Activated effector memory CD4-positive, alpha-beta T cell treated with anti-CD3 and anti-CD28 coated beads, Interleukin-2, amount 50 U/mL, for 16 hours (primary cell): ENCODE results near the gene RELN.
"Not testable (repeated sequence)": the region's sequence is repeated elsewhere in the genome, so short reads cannot be mapped to it uniquely, and the experiment has no call there.

Experiments used
- DNase-seq: peaks from one replicate; pipeline ENCODE4 v3.0.0-alpha.2; 2020

RELN gene

GRCh38 chr7:103989200-103989784, at the start of gene RELN:
Gene RELN, minus strand, starts transcription at chr7:103989658. Its CDS starts 302 bp downstream, at chr7:103989356.
- DNase-seq, result no peak

DNA sequence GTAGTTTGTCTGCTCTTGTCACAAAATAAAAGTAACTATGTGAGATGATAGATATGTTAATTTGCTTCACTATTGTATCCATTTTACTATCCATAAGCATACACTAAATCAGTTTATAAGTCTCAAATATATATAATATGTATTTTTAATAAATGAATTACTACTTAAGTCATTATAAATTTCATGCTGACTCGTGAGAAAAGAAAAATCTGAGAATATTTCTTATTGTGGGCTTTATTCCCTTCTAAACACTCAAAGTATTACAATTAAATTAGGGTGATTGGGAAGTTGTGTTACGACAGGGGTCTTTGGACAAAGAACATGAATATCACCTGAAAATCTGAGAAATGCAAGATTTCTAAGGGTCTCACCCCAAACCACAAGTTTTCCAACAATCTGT, 48.7 kb upstream of the RELN start:
- no peak for DNase-seq

- not testable (repeated sequence) for DNase-seq
Observed at GRCh38 chr7:104036889-104037288, 47.4 kb upstream of the RELN start.

DNA sequence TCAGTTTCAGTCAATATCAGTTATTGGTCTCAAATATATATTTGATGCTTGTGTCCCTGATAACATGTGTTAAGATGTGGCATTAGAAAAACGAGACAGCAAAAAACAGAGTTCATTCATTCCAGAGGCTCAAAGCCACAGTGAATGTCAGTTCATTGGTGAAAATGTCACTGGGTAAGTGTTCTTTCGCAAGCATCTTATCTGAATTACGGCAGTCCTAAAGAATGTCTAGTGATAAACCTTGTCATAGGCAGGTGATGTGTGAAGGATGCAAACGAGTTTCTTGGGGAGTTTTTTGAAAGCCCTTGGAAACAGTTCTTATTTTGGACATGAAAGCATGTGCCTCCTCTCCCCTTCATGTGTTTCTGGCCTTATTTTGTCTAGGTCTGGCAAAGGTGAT, 45.9 kb upstream of the RELN start:
- DNase-seq, result no peak

GRCh38 chr7:104034679-104035078, 45.2 kb upstream of the RELN start:
- DNase-seq, result no peak

GRCh38 chr7:104033837-104034236, 44.4 kb upstream of the RELN start:
- DNase-seq, result no peak

DNA sequence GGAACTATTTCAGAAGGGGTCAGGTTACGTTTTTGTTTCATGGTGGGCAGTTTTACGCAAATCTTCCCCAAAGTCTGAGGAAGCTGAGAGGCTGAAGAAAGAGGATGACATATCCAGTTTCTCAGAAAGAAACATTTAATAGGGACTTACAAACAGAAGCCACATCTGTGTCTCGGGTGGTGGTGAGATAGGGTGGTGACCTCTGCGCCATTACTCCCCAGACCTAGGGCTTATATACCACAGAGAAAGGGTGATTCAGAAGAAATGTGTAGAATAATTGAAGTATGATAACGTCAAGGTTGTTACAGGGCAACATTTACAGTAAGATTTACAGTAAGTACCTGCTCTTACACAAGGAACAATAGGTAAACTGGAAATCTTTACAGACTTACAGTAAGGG, 43.0 kb upstream of the RELN start:
- no peak for DNase-seq

- no peak for DNase-seq
Observed at GRCh38 chr7:104029765-104030164, 40.3 kb upstream of the RELN start.

- no peak for DNase-seq
Observed at GRCh38 chr7:104024632-104025031, 35.2 kb upstream of the RELN start.

GRCh38 chr7:104023100-104023499, 33.6 kb upstream of the RELN start:
- no peak for DNase-seq

DNA sequence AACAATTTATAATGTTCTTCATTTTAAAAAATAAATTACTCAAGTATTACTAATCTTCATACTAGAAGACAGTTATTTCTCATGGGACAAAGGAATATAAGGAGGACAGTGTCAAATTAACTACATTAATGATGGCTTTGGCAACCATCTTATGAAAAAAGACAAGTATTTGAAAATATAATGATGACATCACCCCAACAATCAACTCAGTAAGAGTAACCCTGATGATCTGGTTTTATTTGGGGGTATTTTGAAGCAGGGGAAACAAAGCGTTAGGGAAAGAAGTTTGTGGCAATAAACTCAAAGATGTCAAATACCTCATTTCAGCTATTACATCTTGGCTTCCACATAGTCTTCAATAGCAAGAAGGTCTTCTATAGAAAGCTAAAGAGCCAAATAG, 29.0 kb upstream of the RELN start:
- DNase-seq, result no peak

GRCh38 chr7:104017001-104017400, 27.5 kb upstream of the RELN start:
- no peak for DNase-seq

DNA sequence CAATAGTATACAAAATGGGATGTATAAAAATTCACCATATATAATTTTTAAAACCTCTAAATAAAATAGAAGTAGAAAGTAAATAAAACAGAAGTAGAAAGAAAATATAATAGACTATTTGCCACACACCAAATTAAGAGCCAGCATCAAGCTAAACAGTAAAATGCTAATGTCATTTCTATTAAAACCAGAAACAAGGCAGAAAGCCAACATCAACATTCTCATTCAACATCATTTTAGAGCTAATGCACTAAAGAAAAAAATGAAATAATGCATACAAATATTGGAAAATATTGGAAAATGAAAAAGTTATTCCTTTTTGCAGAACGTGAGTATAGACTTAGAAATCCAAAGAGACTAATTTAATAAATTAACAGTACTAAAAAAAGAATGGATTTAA, 23.4 kb upstream of the RELN start:
- DNase-seq, result no peak

GRCh38 chr7:104011829-104012228, 22.4 kb upstream of the RELN start:
- no peak for DNase-seq

GRCh38 chr7:104010052-104010909, 20.8 kb upstream of the RELN start:
- DNase-seq, result no peak

GRCh38 chr7:104008107-104008506, 18.6 kb upstream of the RELN start:
- no peak for DNase-seq

DNA sequence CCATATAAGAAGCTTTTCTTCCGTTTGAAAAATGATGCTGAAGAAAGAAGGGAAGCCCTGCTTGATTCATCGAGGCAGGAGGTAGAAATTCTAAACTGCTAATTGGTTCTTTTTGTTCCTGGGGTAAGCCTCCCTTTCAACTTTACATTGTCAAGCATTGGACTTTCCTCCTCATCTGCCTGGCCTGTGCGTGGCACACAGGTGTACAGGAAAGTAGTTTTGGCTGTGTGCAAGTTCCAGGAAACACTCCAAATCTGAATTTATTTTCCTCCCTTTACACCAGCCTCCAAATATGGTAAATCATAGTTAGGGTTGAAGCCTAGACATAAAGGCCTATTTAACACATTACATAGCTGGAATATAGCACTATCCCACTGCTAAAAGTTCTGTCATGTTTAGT, 18.2 kb upstream of the RELN start:
- DNase-seq, result no peak

DNA sequence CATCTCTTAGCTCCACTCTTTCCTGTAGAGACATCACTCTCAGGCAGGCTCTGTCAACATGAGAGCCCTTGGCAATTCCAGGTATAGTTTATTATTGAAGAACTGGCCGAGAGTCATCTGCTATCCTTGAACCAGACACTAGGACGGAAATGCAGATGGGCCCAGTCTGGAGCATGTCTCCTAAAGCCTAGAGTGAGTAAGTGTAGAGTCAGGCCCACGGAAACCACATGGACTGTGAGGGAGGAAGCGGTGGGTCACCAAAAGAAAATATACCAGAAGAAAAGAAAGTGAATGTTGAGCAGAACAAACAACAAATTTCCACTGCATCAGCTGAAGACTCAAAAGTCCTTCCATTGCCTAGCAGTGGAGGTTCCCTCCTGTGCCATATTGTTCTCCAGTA, 15.7 kb upstream of the RELN start:
- no peak for DNase-seq

DNA sequence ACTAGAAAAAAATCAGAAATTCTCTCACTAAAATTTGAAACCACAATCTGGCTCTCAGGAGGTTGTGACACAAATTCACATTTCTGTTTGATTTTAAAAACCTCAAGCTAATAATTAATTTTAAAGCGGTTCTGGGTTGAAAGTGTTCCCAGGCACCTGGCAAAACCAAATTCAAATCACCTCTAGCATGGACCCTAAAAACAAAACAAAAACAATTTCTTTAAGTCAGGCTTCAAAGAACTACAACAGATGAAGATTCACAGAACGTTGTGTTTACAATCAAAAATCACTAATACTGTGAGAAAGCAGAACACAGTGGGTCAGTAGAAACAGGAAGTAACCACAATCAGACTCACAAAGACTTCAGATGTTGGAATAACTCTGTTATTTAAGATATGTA, 7.2 kb upstream of the RELN start:
- no peak for DNase-seq

DNA sequence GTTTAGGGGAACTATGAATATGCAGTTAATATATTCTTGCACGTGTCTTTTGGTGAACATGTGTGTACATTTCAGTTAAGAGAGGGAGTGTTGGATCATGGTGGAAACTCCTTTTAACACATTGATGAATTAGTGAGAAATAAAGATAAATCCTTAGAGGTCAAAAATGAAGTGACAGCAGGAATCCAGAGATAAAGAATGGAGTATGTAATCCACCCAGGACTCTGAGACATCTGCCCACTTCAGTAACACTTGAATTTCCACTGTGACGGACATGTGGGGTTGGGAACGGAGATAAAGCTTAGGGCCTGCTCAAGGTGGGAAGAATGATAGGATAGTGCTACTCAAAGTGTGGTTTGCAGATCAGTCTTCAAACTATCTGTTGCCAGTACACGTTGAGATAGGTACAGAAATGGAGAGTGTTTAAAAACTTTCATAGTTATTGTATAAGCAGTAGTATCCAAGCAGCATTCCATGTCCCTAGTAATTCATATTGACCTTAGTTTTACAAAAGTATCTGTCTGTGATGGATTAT, 6.6 kb upstream of the RELN start:
- DNase-seq, result no peak

DNA sequence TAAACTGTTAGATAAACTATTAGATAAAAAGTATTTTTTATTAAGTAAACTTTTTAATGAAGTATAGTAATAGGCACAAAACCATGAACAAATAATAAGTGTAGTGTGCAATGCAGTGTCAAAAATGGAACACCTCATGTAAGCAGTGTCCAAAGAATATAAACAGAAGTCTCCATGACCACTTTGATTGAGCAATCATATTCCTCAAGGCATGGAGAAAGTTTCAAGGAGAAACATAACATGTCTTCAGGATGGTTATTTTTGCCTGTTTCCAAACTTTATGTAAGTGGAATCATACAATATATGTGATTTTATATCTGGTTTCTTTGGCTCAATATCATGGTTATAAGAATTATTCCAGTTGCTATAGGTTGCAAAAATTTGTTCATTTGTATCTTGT, 6.1 kb upstream of the RELN start:
- no peak for DNase-seq

DNA sequence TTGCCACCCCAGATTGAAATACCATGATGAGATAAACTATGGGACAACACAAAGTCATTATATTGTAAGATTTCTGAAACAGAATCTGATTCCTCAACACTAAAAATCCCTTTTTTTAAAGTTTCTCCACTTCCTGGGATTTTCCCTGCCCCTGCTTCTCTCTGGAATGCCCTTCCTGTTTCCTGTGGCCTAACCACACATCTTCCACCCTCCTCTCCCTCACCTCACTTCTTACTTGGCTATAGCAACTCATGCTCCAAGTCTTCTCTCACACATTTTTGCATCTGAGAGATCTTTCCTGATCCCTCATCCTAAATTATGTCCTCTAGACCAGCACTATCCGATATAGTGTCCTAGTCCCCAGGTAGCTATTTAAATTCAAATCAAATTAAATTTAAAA, 4.1 kb upstream of the RELN start:
- DNase-seq, result no peak

GRCh38 chr7:103991406-103991805, 1.9 kb upstream of the RELN start:
- DNase-seq, result no peak

GRCh38 chr7:103990991-103991390, 1.5 kb upstream of the RELN start:
- no peak for DNase-seq
